ENCODE results near the gene NDEL1. TPM values are rescaled to one million over a fixed set of nuclear protein-coding genes. Genes with fewer than 3 reads are reported as not detected.

The NDEL1 gene
- polyA plus RNA-seq, 3 donors, result 29.8 to 58.3 (median 39.7) TPM

GRCh38 chr17:8480011-8480976, 44.6 kb downstream of the NDEL1 start:
- H3K4me3 ChIP-seq (replicated peaks in 1 of 3; ENCODE audit: low read depth in 2 of 3, low read length in 3 of 3), result no peak overlapping the region
- TF ChIP-seq, protein P1, sequence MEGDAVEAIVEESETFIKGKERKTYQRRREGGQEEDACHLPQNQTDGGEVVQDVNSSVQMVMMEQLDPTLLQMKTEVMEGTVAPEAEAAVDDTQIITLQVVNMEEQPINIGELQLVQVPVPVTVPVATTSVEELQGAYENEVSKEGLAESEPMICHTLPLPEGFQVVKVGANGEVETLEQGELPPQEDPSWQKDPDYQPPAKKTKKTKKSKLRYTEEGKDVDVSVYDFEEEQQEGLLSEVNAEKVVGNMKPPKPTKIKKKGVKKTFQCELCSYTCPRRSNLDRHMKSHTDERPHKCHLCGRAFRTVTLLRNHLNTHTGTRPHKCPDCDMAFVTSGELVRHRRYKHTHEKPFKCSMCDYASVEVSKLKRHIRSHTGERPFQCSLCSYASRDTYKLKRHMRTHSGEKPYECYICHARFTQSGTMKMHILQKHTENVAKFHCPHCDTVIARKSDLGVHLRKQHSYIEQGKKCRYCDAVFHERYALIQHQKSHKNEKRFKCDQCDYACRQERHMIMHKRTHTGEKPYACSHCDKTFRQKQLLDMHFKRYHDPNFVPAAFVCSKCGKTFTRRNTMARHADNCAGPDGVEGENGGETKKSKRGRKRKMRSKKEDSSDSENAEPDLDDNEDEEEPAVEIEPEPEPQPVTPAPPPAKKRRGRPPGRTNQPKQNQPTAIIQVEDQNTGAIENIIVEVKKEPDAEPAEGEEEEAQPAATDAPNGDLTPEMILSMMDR (IDR thresholded peaks at IDR 0.05), result no peak
- peaks cover 14 to 30% (median 22%) of the 10 kb centered on the region in 7 donors for H3K9me3 Mint-ChIP-seq
- H3K36me3 ChIP-seq (replicated peaks in 1 of 2; ENCODE audit: control insufficient read depth in 1 of 2, insufficient read depth in 2 of 2, low read length in 2 of 2), result peaks cover 5 to 49% of the 10 kb centered on the region in 2 donors
- no peak overlapping the region for H3K9ac ChIP-seq (ENCODE audit: insufficient read depth, low read length, poor library complexity, severe bottlenecking)
- peaks cover 0 to 1% (median 0%) of the 10 kb centered on the region in 3 donors for H3K27me3 Mint-ChIP-seq (ENCODE audit: low read depth in 3 of 3)
- no peaks in the 10 kb centered on the region for H3K79me2 ChIP-seq (ENCODE audit: insufficient read depth, low read length)
- peak overlapping the region in 1 of 2 donors; percentile 11 for H3K4me3 Mint-ChIP-seq
- 97% methylated on average over 21 of the region's 33 CpGs for WGBS (ENCODE audit: insufficient coverage)
- no peaks in the 10 kb centered on the region for H3K27me3 ChIP-seq (ENCODE audit: control insufficient read depth in 2 of 2, insufficient read depth in 2 of 2, low read length in 2 of 2)
- no peak overlapping the region for H2AFZ ChIP-seq (ENCODE audit: insufficient read depth, low read depth, low read length, poor library complexity, severe bottlenecking)
- H3K36me3 Mint-ChIP-seq, result peaks cover 33 to 52% of the 10 kb centered on the region in 2 donors
- peaks cover 18 to 19% of the 10 kb centered on the region in 2 donors for H3K9me3 ChIP-seq (replicated peaks in 1 of 2; ENCODE audit: control insufficient read depth in 1 of 2, insufficient read depth in 1 of 2, low read length in 2 of 2)
- H3K27ac Mint-ChIP-seq, result peak overlapping the region in 1 of 7 donors; percentile 44
- no peak overlapping the region for H3K27ac ChIP-seq (ENCODE audit: low read depth in 1 of 2, low read length in 2 of 2)
- peaks cover 4% of the 10 kb centered on the region for H4K20me1 ChIP-seq (ENCODE audit: insufficient read depth, low read length)
- no peaks in the 10 kb centered on the region for H3K4me1 Mint-ChIP-seq
- no peak for DNase-seq
- H3K4me2 ChIP-seq (replicated peaks; ENCODE audit: extremely low read depth, low read length, poor library complexity, severe bottlenecking), result no peak overlapping the region
- H3K4me1 ChIP-seq (ENCODE audit: control insufficient read depth in 1 of 2, insufficient read depth in 2 of 2, low read length in 2 of 2), result no peaks in the 10 kb centered on the region
- intact Hi-C loops (cut with micrococcal nuclease), result no loop called here

DNA sequence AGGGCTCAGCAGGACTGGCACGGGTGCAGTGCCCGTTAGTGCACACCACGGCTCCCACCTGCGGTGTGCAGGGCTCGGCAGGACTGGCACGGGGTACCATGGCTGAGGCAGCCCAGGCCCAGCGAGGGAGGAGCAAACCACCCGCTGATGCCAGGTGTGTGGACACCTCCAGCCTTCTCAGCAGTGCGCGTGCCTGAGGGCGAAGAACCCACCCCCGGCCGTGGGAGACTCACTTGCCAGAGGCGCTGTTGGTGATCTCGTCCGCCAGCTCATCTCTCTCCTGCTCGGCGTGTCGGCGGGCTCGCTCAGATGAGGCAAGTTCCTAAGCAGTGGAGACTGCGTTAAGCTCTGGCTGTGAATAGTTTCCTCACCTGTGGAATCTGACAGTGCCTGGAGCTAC, 45.4 kb downstream of the NDEL1 start:
- WGBS (ENCODE audit: insufficient coverage), result 98% methylated on average over 16 of the region's 22 CpGs
- Histone ChIP-seq H3K27me3 (ENCODE audit: control insufficient read depth in 2 of 2, insufficient read depth in 2 of 2, low read length in 2 of 2) (no peaks in the 10 kb centered on the region), H3K36me3 (replicated peaks in 1 of 2; ENCODE audit: control insufficient read depth in 1 of 2, insufficient read depth in 2 of 2, low read length in 2 of 2) (peaks cover 3 to 41% of the 10 kb centered on the region in 2 donors), H3K27ac (ENCODE audit: low read depth in 1 of 2, low read length in 2 of 2) (no peak overlapping the region), H4K20me1 (ENCODE audit: insufficient read depth, low read length) (peaks cover 4% of the 10 kb centered on the region), H3K4me1 (ENCODE audit: control insufficient read depth in 1 of 2, insufficient read depth in 2 of 2, low read length in 2 of 2) (no peaks in the 10 kb centered on the region), H3K4me2 (replicated peaks; ENCODE audit: extremely low read depth, low read length, poor library complexity, severe bottlenecking) (no peak overlapping the region), H3K4me3 (replicated peaks in 1 of 3; ENCODE audit: low read depth in 2 of 3, low read length in 3 of 3) (no peak overlapping the region), H3K9me3 (replicated peaks in 1 of 2; ENCODE audit: control insufficient read depth in 1 of 2, insufficient read depth in 1 of 2, low read length in 2 of 2) (peaks cover 18 to 19% of the 10 kb centered on the region in 2 donors), H3K9ac (ENCODE audit: insufficient read depth, low read length, poor library complexity, severe bottlenecking) (no peak overlapping the region), H3K79me2 (ENCODE audit: insufficient read depth, low read length) (no peaks in the 10 kb centered on the region), H2AFZ (ENCODE audit: insufficient read depth, low read depth, low read length, poor library complexity, severe bottlenecking) (no peak overlapping the region)
- DNase-seq, result no peak
- Mint-ChIP-seq H3K4me3 (no peak overlapping the region), H3K9me3 (peaks cover 14 to 30% (median 22%) of the 10 kb centered on the region in 7 donors), H3K36me3 (peaks cover 26 to 45% of the 10 kb centered on the region in 2 donors), H3K27me3 (ENCODE audit: low read depth in 3 of 3) (peaks cover 0 to 1% (median 0%) of the 10 kb centered on the region in 3 donors), H3K4me1 (no peaks in the 10 kb centered on the region), H3K27ac (no peak overlapping the region)
- intact Hi-C loops (cut with micrococcal nuclease), result no loop called here
- TF ChIP-seq, protein P1 (IDR thresholded peaks at IDR 0.05), result no peak
